Measurements from ENCODE around the gene SCAPER. TPM values are rescaled to one million over a fixed set of nuclear protein-coding genes. Genes with fewer than 3 reads are reported as not detected.

Gene SCAPER
- total and polyA plus RNA-seq, 10 of the 15 experiments (the other 5 are each of a cell fraction or from before 2014, with no cell fraction given): 1.0 to 7.7 (median 3.9) TPM

DNA sequence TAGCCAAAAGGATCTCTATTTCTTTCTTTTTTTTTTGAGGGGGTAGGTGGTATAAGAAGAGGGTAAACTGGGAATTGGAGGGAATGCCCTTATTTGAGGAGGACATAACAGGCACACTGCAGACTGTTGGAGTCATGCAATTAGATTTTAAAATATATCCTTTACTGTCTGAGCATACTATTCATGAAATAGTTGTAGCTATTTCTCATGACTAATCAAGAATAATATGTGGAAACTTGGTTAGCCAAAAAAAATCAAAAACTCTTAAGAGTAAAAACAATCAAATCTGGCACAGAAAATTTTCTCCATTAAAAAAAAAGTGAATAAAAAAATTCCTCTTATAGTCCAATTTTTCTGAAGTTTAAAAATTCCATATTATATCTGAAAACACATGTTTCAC is 174.9 kb downstream of the SCAPER start (continued):
- TF ChIP-seq, protein P1, sequence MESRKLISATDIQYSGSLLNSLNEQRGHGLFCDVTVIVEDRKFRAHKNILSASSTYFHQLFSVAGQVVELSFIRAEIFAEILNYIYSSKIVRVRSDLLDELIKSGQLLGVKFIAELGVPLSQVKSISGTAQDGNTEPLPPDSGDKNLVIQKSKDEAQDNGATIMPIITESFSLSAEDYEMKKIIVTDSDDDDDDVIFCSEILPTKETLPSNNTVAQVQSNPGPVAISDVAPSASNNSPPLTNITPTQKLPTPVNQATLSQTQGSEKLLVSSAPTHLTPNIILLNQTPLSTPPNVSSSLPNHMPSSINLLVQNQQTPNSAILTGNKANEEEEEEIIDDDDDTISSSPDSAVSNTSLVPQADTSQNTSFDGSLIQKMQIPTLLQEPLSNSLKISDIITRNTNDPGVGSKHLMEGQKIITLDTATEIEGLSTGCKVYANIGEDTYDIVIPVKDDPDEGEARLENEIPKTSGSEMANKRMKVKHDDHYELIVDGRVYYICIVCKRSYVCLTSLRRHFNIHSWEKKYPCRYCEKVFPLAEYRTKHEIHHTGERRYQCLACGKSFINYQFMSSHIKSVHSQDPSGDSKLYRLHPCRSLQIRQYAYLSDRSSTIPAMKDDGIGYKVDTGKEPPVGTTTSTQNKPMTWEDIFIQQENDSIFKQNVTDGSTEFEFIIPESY (IDR thresholded peaks at IDR 0.05): no peak
- TF ChIP-seq CHD1 (IDR thresholded peaks at IDR 0.05; ENCODE audit: low read depth, low read length) (no peak), ZNF24 (IDR thresholded peaks at IDR 0.05) (no peak), HDAC6 (IDR thresholded peaks at IDR 0.05; ENCODE audit: unreplicated experiment) (no peak), MTA2 (IDR thresholded peaks at IDR 0.05; ENCODE audit: low read depth) (no peak), MEF2B (IDR thresholded peaks at IDR 0.05; ENCODE audit: partially characterized antibody, poor library complexity, severe bottlenecking) (no peak), SMAD5 (IDR thresholded peaks at IDR 0.05; ENCODE audit: low read depth) (no peak), KDM1A (IDR thresholded peaks at IDR 0.05; ENCODE audit: borderline replicate concordance) (no peak), ZNF207 (IDR thresholded peaks at IDR 0.05; ENCODE audit: borderline replicate concordance) (no peak), NFXL1 (IDR thresholded peaks at IDR 0.05; ENCODE audit: borderline replicate concordance) (no peak), YBX1 (IDR thresholded peaks at IDR 0.05) (no peak), POLR2AphosphoS5 (IDR thresholded peaks at IDR 0.05; ENCODE audit: low read length) (no peak), EP300 (IDR thresholded peaks at IDR 0.05; ENCODE audit: borderline replicate concordance in 1 of 2, control insufficient read depth in 1 of 2, low read depth in 2 of 2, low read length in 2 of 2) (no peak)

DNA sequence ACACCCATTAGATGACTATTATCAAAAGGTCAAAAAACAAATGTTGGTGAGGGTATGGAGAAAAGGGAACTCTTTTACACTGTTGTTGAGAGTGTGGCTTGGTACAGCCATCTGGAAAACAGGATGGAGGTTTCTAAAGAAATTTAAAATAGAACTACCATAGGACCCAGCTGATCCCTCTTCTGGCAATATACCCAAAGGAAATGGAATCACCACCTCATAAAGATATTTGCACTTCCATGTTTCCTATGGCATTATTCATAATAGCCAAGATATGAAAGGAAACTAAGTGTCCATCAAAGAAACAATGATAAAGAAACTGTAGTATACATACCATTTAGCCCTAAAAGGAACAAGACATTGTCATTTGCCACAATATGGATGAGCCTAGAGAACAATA is 186.3 kb downstream of the SCAPER start:
- no peak overlapping the region for H2AFZ ChIP-seq (ENCODE audit: control insufficient read depth, low read depth, low read length)
- H3K27me3 ChIP-seq (replicated peaks in 1 of 2; ENCODE audit: control insufficient read depth in 2 of 2, insufficient read depth in 2 of 2, low read length in 1 of 2): no peaks in the 10 kb centered on the region
- no TSS peak for BruUV-seq (replicated peaks)
- POLR2A ChIA-PET: no interaction called here
- no peak overlapping the region for H3K9ac ChIP-seq (ENCODE audit: control insufficient read depth, insufficient read depth, low read length)
- ATAC-seq (no peak), DNase-seq (ENCODE audit: low read depth, low spot score) (no peak), FAIRE-seq (no peak)
- SMC1A ChIA-PET (ENCODE audit: uncharacterized antibody, unreplicated experiment): no interaction called here
- RAD21 ChIA-PET (ENCODE audit: unreplicated experiment): no interaction called here
- CTCF ChIA-PET: no interaction called here
- H3K27ac ChIP-seq (ENCODE audit: control insufficient read depth, insufficient read depth): no peak overlapping the region
- intact Hi-C loops (cut with micrococcal nuclease; ENCODE audit: unreplicated experiment): loop anchor here (10.0 kb wide), 1 partner anchor 144 kb away; no protein-coding TSS in a partner anchor
- H3K4me1 ChIP-seq (ENCODE audit: control insufficient read depth, insufficient read depth, low read length): no peaks in the 10 kb centered on the region
- no peak overlapping the region for H3K4me3 ChIP-seq
- no peaks in the 10 kb centered on the region for H3K79me2 ChIP-seq (ENCODE audit: control insufficient read depth, insufficient read depth, low read length)
- no peaks in the 10 kb centered on the region for H4K20me1 ChIP-seq (ENCODE audit: control insufficient read depth, insufficient read depth)
- in situ Hi-C loops (cut with MboI): no loop called here
- no peak overlapping the region for H3K4me2 ChIP-seq (ENCODE audit: control insufficient read depth, insufficient read depth)
- no peaks in the 10 kb centered on the region for H3K36me3 ChIP-seq (ENCODE audit: control insufficient read depth in 2 of 2, insufficient read depth in 2 of 2, low read length in 1 of 2)
- peaks cover 1% of the 10 kb centered on the region; the same call in 2 of the 3 replicates for H3K9me3 ChIP-seq (replicated peaks; ENCODE audit: control insufficient read depth, insufficient read depth, low read length)
- TF ChIP-seq SIN3A (IDR thresholded peaks at IDR 0.05; ENCODE audit: low read depth, low read length): no peak
- TF ChIP-seq, protein P1 (IDR thresholded peaks at IDR 0.05): no peak
- no peak for TF ChIP-seq RAD51 (IDR thresholded peaks at IDR 0.05)
- no peak for TF ChIP-seq ZBTB40 (IDR thresholded peaks at IDR 0.05; ENCODE audit: borderline replicate concordance)

All from GM12878 (cell line).